Urinary bladder (tissue), 2 donors: ENCODE data around the gene NPFFR1. TPM values are rescaled to one million over a fixed set of nuclear protein-coding genes. Genes with fewer than 3 reads are reported as not detected.

Source experiments
- polyA plus RNA-seq: library from polyadenylated mRNA; stranded (reverse); fragments of 200-250 nt; gene quantifications from one replicate; pipeline ENCODE4 v1.2.3, GENCODE V29; 2013
- small RNA-seq: library from RNA; depleted of rRNA; stranded (forward); fragments of <200 nt; gene quantifications from one replicate; pipeline ENCODE3, GENCODE V24; 2014
- total RNA-seq: library from RNA; depleted of rRNA; stranded (reverse); fragments of >200 nt; gene quantifications from one replicate; pipeline ENCODE4 v1.2.3, GENCODE V29; 2014
- donor health status: healthy.

NPFFR1 gene
- total and polyA plus RNA-seq, 2 donors: 0.01 to 0.05 TPM

Small RNA genes lying within 50 kb of the gene (small RNA-seq; reads per million reads assigned to genes)
- not detected for gene RPS25P9

Other genes with a start within 250 kb of the NPFFR1 start
- gene MACROH2A2, start 231.2 kb downstream of the NPFFR1 start, total RNA-seq: 15.2 TPM
- gene MACROH2A2, start 231.2 kb downstream of the NPFFR1 start, polyA plus RNA-seq: 18.4 TPM
- 1.7 TPM for gene AIFM2, start 151.2 kb downstream of the NPFFR1 start, total RNA-seq
- 17.1 TPM for gene AIFM2, start 151.2 kb downstream of the NPFFR1 start, polyA plus RNA-seq
- gene TYSND1, start 137.3 kb downstream of the NPFFR1 start, total RNA-seq: 7.2 TPM
- 11.7 TPM for gene TYSND1, start 137.3 kb downstream of the NPFFR1 start, polyA plus RNA-seq
- 218 TPM for gene SAR1A, start 113.5 kb downstream of the NPFFR1 start, total RNA-seq
- 49.4 TPM for gene SAR1A, start 113.5 kb downstream of the NPFFR1 start, polyA plus RNA-seq
- gene PPA1, start 50.6 kb downstream of the NPFFR1 start, total RNA-seq: 116 TPM
- 67.4 TPM for gene PPA1, start 50.6 kb downstream of the NPFFR1 start, polyA plus RNA-seq
- gene LRRC20, start 98.6 kb upstream of the NPFFR1 start, total RNA-seq: 4.1 TPM
- gene LRRC20, start 98.6 kb upstream of the NPFFR1 start, polyA plus RNA-seq: 15.0 TPM
- 52.1 TPM for gene EIF4EBP2, start 120.1 kb upstream of the NPFFR1 start, total RNA-seq
- 48.3 TPM for gene EIF4EBP2, start 120.1 kb upstream of the NPFFR1 start, polyA plus RNA-seq
- gene NODAL, start 157.7 kb upstream of the NPFFR1 start, total RNA-seq: not detected
- not detected for gene NODAL, start 157.7 kb upstream of the NPFFR1 start, polyA plus RNA-seq
- 10.2 TPM for gene PALD1, start 194.8 kb upstream of the NPFFR1 start, total RNA-seq
- gene PALD1, start 194.8 kb upstream of the NPFFR1 start, polyA plus RNA-seq: 5.7 TPM